GM21528 (cell line): ENCODE measurements around the gene SLX4.
A peak's percentile ranks its signal among the peaks of the same experiment; 100 is the strongest.
"Not testable (repeated sequence)": the region's sequence is repeated elsewhere in the genome, so short reads cannot be mapped to it uniquely, and the experiment has no call there.

Experiments
- ATAC-seq: cut with Tn5 transposase; IDR thresholded peaks from one replicate; pipeline ENCODE4 v1.9.1; 2021; ENCODE audit warnings: mild to moderate bottlenecking, moderate library complexity; ENCODE audit not compliant: unreplicated experiment, low FRiP score

The SLX4 gene

DNA sequence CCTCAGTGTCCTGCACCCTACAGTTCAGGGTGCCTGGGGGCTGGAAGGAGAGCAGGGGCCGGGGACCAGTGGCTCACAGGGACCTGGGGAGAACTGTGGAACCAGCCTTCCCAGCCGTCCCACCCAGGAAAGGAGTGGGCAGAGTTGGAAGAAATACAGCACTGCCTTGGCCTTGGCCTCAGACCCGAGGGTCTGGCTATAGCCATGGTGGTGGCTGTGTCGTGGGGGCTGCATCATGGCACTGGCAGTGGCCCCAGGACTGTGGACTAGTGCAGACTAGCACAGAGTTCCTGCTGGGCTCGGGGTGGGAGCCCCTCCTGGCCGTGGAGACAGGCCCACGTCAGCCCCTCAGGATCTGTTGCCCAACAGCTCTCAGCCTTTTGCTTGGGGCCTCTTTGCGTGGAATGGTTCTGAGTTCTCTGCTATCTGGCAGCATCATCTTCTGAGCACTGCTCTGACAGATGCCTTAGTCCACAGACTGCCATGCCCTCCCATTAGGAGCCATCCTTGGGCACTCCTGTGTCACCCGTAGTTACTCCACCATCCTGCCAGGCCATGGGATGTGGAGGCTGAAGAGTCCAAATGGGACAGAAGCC is 30.5 kb upstream of the SLX4 start:
- no peak for ATAC-seq

DNA sequence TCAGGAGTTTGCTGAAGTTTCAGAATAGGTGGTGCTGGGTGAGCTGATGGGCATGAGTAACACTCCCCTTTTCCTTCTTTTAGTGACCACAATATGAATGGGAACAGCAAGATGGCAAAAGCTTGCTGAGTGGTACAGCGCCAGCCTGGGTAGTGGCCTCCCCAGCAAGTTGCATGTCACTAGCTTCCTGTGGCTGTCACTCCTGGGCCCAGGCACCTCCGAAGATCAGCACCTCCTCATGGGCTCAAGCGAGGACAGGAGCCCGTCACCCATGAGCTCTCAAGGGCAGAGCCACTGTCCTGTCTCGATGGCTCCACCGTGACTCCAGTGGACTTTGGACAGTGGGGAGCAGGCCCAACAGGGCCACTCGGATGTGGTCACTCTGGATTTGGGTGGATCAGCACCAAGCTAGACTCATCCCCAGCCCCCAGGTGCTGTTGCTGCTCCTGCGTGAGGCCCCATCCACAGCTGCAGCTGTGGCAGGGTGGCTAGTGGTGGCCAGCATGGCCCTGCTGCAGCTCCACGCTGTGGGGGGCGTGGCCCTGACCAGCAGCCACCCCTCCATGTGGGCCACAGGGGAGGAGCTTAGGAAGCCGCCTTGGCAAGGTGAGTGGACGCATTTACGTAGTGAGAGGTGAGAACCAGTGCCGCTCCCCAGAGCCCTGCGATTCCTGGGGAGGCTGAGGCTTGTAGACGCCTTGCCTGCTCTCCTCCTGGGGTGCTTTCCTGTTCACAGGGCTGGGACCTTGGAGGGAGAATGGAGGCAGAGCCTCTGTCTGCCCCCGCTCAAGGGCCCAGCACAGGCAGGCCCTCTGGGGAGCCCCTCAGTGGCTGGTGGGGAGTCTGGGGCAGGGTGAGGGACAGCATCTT is 29.5 kb upstream of the SLX4 start:
- ATAC-seq: no peak

DNA sequence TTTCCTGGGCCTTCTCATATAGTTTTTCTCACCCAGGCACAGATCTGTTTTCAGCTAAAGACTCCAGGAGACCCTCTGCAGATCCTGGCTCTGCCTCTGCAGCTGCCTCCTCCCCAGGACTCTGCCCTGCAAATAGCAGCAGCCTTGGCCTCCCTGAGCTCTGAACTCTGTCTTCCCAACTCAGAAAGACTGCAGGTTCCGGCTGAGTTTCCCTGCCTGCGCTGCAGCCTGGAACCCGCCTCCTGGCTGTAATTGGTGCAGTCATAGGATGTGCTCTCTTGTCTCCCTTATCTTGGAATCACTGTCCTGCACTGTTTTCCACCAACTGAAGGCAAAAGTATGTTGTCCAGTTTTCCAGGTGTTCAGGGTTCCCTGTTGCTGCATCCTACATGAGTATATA is 28.8 kb upstream of the SLX4 start:
- no peak for ATAC-seq

DNA sequence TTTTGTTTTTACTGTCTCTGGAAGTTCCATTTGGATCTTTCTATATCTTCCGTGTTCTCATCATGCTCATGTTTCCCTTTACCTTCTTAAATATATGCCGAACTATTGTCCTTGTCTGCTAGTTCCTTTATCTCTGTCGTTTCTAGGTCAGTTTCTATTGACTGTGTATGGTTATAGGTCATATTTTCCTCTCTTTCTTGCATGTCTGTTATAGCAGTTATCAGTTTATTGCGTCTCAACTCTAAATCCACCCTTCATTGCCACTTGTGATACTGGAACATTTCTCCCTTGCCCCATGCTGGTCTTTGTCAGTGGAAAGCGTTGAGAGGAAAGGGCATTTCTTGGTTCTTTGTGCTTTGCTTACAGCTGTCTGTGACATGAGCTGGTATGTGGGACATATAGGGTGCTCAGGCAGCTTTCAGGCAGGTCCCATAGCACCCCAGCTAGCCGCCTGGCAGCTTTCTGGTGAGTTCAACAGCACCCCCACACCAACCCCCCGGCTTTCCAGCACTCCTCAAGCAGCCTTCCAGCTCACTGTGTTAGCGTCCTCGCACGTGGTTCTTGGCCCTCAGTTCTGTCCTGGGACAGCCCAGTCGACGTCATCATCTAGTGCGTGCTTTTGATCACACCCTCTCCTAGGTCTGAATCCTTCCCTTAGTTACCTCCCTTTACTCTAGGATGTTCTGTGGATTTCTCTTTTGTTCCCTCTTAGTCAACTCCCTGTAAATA is 27.7 kb upstream of the SLX4 start:
- ATAC-seq: no peak

DNA sequence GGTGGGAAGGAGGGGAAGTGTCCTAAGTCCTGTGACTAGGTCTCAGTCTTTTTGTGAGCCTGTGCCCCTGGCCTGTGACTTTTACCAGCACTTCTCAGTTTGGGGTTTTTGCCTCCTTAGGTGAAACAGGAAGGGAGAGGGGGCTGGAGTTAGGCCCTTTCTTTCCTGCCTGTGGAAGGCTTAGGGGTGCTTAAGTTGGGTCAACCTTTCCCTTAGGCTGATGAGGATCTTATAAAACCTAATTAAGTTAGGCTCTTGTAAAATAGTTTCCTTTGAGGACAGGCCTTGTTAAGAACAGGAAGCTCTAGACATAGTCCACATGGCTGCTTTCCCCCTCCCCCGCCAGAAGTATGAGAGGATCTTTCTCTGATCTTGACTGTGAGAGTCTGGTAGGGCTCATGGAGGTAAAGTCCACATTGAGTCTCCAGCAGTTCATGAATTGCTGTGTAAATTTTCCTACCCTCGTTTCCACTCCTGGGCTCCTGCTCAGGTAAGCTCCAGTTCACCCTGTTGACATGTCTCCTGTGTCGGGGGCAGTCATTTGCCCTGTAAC is 26.0 kb upstream of the SLX4 start:
- no peak for ATAC-seq

DNA sequence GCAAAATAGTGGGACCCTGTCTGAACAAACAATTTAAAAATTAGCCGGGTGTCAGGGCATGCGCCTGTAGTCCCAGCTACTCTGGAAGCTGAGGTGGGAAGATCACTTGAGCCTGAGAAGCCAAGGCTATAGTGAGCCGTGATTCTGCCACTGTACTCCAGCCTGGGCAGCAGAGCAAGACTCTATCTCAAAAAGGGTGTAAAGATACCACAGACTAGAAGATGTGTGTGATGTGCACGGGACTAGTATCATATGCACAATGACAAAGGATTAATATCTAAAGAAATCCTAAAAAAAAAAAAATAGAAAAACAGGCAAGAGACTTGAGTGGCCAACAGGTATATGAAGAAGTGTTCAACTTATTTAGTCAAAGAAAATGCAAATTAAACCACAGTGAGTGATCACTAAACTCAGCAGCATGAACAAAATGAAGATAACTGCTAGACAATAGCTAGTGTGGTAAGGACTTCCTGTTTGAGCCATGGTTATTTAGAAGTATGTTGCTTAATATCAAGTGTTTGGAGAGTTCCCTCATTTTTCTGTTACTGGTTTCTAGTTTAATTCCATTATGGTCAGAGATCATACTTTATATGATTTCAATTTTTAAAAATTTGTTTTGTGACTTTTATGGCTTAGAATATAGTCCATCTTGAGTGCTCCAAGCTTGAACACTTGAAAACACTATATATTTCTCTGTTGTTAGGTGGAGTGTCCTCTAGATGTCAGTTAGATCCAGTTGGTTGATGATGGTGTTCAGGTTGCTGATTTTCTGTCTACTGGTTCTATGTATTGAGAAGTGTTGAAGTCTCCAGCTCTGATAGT is 14.7 kb upstream of the SLX4 start:
- ATAC-seq: peak; percentile 53

DNA sequence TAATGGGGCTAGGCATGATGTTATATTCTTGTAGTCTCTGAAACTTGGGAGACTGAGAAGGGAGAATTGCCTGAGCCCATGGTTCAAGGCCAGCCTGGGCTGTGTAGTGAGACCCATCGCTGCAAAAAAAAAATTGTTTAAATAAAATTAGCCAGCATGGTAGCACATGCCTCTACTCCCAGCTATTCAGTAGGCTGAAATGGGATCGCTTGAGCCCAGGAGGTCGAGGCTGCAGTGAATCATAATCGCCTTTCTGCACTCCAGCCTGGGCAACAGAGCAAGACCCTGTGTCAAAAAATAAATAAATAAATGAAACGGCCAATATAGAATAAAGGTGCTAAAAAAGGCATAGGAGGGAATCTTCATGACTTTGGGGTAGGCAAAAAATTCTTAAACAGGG is 13.9 kb upstream of the SLX4 start:
- no peak for ATAC-seq

DNA sequence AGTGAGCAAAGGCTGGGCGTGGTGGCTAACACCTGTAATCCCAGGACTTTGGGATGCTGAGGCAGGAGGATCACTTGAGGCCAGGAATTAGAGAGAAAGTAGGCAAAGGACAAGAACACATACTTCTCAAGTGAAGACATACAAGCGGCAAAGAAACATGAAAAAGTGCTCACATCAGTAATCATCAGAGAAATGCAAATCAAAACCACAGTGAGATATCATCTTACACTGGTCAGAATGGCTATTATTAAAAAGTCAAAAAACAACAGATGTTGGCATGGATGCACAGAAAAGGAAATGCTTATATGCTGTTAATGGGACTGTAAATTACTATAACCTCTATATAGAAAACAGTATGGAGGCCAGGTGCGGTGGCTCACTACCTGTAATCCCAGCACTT is 12.2 kb upstream of the SLX4 start:
- no peak for ATAC-seq

DNA sequence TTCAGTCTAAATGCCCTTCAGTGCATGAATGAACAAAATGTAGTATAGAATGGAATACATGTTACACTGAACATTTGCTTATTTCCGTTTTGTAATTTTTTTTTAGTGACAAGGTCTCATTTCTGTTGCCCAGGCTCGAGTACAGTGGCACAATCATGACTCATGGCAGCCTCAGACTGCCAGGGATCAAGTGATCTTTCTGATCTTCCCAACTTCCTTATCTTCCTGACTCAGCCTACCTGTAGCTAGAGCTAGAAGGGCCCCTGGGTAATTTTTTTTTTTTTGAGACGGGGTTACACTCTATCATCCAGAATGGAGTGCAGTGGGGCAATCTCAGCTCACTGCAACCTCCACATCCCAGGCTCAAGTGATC is 7.3 kb upstream of the SLX4 start:
- ATAC-seq: no peak

DNA sequence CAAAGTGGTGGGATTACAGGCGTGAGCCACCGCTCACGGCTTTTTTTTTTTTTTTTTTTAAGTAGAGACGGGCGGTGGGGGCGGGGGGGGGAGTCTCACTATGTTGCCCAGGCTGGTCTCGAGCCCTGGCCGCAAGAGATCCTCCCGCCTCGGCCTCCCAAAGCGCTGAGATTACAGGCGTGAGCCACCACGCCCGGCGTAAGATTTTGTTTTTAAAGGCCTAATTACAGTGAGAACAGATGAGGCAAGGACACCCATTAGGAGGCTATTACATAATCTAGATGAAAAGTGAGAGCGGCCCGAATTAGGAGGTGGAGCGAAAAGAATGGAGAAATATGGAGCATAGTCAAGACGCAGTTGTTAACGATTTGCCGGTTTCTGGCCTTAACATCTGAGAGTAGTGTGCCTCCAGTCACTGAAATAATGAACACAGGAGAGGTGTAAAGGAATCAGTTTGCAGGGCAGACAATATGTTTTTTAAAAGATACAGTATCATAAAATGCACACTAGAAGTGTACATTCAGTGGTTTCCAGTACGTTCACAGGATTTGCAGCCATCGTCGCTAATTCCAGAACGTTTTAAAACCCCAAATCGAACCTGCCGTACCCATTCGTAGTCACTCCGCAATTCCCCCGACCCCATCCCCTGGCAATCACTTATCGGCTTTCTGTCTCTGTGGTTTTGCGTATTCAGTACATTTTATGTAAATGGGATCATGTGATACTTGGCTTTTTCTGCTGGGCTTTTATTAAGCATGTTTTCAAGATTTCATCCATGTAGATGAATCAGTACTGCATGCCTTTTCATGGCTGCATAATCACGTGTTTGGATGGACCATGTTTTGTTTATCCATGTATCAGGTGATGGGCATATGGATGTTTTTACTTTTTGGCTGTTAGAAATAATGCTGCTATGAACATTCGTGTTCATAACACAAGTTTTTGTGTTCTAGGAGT is 1.4 kb upstream of the SLX4 start:
- no peak for ATAC-seq

DNA sequence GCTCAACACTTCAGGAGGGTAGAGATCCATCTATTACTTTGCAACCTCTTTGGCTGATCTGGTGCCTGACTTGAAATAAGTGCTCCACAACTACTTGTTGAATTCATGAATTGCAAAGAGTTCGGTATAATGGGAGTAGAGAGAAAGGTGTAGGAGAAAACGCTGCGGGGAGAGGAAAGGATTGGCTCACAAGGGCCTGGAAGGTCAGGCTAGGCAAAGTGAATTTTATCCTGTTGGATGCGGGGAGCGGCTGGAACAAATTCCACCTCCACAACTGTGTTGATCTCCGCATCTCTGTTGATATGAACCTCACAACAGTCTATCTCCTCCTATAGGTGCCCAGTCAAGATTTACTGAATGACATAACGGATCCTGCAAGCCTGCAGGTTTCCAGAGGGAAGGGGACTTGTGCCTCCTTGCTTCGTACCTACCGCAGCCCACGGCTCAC is 684 bp downstream of the SLX4 start:
- no peak for ATAC-seq

DNA sequence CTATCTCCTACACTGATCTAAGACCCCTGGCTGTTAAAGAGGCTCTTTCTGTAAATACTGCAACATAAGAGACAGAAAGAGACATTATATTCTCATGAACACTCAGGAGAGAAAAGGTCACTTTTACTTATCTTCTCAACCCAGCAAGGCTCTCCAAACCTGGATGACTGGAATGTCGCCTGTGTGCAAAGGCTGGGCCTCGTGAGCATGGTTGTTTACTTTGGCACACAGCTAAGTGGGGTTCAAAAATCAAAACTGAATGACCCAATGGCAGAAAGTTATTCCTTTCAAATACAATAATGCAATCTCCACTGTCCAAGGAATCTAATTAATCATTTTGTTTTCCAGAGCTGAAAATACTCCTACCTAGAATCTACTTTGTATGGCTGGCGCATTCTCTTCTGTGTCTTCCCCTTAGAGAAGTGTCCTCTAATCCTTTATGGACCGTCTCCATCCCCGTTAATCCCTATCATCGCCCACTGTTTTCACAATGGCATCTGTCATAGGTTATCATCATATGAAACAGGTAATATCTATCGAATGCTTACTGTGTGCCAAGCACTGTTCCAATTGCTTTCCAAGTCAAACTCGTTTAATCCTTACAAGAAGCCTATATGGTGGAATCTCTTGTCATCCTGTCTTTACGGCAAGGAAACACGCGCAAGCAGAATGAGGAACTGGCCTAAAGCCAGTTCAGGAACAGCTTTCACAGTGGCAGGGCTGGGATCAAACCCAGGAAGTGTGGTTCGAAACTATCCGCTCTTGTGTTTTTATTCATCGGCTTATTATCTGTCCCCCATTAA is 1.3 kb downstream of the SLX4 start:
- ATAC-seq: no peak

DNA sequence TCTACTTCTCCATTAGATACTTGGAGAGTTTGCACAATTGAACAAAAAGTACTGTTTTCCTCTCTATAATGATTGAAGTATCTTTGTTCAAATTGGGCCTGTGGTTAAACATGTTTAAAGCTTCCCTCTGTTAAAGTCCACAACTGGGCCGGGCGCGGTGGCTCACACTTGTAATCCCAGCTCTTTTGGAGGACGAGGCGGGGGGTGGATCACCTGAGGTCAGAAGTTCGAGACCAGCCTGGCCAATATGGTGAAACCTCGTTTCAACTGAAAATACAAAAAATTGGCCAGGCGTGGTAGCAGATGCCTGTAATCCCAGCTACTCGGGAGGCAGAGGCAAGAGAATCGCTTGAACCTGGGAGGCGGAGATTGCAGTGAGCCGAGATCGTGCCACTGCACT is 2.4 kb downstream of the SLX4 start:
- ATAC-seq: not testable (repeated sequence)

DNA sequence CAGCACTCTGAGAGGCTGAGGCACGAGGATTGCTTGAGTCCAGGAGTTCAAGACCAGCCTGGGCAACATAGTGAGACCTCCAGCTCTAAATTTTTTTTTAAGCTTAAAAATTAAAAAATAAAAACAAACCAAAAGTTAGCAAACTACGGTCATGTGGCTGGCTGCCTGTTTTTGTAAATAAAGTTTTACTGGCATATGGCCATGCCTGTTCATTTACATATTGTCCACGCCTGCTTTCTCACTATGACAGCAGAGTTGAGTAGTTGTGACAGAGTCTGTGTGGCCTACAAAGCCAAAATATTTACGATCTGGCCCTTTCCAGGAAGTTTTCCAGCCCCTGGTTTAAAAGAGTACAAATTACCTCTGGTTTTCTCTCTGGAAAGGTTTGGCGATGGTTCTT is 3.3 kb downstream of the SLX4 start:
- ATAC-seq: no peak

DNA sequence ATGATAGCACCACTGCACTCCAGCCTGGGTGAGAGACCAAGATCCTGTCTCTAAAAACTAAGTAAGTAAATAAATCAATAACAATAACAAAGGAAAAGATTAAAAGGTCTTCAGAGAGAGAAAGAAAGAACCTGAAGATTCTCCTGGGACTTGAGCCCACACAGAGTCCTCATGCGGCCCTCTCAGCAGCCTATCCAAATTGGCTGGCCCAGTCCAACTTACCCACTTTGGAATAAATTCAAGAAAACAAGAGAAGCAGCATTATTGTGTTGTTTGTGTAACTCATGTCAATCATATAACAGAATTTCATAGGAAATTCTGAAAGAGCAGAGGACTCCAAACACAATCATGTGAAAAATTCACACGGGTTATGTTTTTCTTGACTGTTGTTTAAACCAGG is 3.8 kb downstream of the SLX4 start:
- no peak for ATAC-seq

DNA sequence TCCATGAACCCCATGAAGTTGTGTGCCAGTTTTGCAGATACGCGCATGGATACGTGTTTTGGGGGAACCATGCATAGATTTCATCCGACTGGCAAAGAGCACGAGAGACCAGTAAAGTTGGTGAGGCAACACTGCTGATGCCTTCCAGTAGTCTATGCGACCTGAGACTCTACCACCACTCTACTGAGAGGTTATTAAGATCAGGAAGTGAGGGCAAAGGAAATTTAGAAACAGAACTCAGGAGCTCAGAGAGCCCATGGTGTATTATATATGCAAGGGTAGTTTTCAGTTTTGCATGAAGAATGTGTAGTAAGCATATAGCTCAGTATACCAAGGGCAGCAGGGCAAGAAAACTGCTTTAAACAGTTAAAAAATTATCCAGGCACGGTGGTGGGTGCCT is 4.2 kb downstream of the SLX4 start:
- no peak for ATAC-seq

DNA sequence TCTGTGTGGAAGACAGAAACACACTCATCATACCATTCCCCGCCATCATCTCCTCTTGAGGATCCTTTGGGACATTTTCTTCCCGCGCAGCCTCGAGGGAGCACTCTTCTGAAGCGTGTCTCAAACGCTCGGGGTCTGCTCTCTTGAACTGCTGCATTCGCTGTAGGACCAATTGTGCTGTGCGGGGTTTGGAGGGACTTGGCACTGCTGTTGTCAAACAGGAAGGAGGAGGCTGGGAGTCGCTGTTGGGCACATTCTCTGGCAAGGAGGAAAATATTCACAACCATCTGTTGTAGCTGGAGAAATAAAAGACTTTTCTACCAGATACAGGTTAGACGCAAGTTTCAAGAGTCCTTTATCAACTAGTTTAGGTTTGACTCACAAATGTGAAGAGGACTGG is 5.0 kb downstream of the SLX4 start:
- no peak for ATAC-seq

DNA sequence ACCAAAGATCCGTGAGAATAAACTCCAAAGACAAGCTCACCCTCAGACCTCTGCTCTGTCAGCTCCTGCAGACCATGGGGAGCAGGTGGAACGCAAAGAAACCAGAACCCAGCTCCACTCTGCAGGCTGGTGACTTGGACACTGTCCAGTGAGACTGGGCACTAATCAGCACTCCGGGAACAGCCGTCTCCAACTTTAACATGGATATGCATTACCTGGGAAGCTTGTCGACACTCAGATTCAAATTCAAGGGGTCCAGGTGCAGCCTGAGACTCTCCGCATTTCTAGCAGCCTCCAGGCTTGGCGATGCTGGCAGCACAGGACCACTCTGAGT is 9.1 kb downstream of the SLX4 start:
- ATAC-seq: no peak
